ENCODE data around the gene SMPD4.
"Not testable (repeated sequence)": the region's sequence is repeated elsewhere in the genome, so short reads cannot be mapped to it uniquely, and the experiment has no call there.

SMPD4 gene, protein sequence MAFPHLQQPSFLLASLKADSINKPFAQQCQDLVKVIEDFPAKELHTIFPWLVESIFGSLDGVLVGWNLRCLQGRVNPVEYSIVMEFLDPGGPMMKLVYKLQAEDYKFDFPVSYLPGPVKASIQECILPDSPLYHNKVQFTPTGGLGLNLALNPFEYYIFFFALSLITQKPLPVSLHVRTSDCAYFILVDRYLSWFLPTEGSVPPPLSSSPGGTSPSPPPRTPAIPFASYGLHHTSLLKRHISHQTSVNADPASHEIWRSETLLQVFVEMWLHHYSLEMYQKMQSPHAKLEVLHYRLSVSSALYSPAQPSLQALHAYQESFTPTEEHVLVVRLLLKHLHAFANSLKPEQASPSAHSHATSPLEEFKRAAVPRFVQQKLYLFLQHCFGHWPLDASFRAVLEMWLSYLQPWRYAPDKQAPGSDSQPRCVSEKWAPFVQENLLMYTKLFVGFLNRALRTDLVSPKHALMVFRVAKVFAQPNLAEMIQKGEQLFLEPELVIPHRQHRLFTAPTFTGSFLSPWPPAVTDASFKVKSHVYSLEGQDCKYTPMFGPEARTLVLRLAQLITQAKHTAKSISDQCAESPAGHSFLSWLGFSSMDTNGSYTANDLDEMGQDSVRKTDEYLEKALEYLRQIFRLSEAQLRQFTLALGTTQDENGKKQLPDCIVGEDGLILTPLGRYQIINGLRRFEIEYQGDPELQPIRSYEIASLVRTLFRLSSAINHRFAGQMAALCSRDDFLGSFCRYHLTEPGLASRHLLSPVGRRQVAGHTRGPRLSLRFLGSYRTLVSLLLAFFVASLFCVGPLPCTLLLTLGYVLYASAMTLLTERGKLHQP

DNA sequence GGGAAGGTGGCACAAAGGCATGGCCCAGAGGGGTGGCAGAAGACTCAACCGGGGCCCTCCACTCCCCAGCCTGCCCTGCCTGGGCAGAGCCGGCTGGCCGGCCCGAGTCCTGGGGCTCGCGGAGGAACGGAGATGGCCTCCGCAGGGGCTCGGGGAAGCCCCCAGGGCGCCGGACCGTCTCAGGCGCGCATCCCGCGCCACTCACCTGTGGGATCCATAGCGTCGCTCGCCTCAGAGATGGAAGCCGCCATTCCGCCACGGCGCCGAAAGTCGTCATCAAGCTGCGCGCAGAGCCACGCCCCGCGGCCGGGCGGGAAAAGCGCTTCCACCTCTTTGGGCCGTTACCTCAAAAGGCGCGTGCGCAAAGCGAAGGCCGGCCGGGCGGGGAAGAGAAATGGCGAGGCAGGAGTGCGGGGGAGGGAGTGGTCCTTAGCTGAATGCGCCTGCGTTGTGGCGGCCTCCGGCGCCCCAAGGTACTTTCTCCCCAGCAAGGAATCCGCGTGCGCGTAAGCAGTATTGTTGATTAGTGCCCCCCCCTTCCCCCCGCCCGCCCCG lies at the start of gene SMPD4:
TSS of gene SMPD4 (minus strand) at position 278 of the 555 bp plus-strand sequence. CDS start 5,010 bp downstream, outside the sequence.
- peak; percentile 97 to 98 for DNase-seq

DNA sequence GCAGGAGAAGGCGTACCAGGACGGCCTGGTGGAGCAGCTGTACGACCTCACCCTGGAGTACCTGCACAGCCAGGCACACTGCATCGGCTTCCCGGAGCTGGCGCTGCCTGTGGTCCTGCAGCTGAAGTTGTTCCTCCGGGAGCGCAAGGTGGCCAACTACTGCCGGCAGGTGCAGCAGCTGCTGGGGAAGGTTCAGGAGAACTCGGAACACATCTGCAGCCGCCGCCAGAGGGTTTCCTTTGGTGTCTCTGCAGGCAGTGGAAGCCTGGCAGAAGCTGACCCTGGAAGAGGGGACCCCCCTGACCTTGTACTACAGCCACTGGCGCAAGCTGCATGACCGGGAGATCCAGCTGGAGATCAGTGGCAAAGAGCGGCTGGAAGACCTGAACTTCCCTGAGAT lies 49.5 kb upstream of the SMPD4 start:
- not testable (repeated sequence) for DNase-seq

DNA sequence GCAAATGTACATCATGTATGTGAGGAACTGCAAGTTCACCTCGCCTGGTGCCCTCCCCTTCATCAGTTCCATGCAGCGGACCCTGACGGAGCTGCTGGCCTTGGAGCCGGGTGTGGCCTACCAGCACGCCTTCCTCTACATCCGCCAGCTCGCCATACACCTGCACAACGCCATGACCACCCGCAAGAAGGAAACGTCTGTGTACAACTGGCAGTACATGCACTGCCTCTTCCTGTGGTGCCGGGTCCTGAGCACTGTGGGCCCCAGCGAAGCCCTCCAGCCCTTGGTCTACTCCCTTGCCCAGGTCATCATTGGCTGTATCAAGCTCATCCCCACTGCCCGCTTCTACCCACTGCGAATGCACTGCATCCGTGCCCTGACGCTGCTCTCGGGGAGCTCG lies 49.0 kb upstream of the SMPD4 start:
- not testable (repeated sequence) for DNase-seq

DNA sequence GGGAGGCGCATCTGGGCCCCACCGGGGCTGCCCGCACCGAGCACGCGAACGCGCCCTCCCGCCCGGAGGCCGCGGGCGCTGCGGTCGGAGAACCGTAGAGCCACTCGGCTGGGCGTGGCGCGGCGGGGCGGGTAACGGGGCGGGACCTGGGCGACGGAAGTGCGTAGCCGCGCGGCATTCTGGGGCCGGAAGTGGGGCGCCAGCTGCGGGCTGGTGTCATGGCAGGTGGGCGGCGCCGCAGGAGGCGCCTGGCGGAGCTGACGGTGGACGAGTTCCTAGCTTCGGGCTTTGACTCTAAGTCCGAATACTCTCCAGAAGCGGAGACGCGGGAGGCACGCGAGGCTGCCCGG lies 47.7 kb upstream of the SMPD4 start:
- peak in 1 of 2 donors; percentile 41 for DNase-seq

DNA sequence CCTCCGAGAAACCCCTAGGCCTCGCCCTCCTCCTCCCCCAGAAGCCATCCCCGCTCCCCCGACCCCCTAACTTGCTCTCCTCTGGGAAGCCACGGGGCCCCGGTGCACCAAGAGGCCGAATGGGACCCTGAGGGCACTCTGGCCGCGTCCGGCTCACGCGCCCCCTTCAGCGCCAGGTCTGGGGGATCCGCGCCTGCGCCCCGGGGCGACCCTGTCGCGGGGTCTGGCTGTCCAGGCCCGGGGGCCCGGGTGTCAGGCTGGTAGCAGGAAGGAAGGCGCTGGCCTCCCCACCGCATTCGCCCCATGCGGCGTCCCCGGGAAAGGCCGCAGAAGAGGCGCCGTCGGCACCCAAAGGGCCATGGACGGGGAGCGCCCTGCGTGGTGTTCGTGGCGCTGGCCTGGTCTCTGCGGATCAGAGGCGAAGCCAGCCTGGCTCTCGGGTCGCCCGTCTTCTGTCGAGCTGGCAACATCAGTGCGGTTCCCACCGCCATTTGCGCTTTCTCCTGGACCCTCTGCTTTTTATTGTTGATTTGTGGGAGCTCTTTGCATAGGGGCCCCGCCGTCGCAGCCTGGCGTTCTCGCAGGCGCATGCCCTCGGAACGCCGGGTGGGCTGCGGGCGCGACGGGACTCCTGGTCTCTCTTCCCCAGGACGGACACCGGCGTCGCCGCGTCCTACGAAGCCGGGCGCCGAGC lies 47.2 kb upstream of the SMPD4 start:
- not testable (repeated sequence) for DNase-seq

DNA sequence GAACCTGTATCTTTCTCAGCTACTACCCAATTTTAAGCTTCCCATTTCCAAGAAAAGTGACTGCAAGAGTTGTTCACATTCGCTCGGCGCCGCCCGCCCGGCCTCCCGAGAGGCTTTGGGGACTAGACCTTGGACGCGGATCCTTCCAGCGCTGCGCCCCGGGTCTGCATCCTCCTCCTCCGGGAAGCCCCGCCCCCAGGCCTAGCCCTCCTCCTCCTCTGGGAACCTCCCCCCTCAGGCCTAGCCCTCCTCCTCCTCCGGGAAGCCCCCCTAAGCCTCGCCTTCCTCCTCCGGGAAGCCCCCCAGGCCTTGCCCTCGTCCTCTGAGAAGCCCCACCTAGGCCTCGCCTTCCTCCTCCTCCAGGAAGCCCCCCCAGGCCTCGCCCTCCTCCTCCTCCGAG lies 46.6 kb upstream of the SMPD4 start:
- DNase-seq = not testable (repeated sequence)

DNA sequence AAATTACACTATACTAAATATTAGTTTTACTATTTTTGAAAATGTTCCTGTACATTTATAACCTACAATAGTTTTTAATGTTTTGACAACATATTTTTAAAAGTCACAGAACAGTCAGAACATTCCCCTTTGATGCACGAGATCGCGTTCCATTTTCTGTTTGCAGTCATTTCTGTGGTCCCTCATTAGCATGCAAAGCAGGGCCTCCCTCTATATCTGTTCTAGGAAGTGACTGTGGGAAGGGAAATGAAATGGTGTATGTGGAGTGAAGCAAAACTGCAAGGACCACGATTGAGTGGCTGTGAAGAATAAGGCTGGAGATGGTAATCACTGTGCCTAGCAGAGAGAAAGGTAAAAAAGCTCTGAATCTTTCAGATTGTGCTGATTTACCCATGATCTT lies 41.1 kb upstream of the SMPD4 start:
- DNase-seq = not testable (repeated sequence)

DNA sequence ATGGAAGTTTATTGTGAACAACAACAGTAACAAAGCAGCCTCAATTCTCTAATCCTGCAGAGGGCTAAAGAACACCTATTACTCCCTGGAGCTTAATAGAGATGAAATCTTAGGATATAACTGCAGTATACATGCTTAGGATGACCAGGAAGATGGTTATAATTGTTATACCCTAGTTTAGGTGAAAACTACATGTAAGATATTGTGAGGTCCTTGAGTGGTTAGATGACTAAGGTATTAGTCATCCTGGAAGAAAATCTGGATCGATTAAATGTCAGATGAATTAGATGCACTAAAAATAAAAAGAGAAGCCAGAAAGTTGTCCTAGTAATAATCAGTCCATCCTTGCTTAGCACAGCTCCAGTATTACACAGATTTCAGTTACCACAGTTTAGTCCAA lies 39.1 kb upstream of the SMPD4 start:
- not testable (repeated sequence) for DNase-seq

DNA sequence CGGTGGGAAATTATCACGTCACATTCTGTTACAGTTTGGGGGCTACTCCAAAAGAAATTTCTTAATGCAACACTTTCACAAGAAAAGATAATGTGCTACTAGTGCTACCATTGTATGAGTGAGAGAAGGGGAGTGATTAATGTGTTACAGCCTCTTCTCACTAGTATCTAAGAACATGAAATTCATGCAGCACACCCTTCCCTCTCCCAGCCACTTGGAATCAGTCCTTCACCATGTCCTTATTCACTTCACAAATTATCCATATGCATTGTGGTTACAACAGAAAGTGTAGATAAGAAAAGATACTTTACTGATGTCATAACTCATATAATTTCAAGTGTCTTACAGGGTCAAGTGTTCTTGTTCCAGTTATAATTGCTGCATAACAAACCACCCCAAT lies 37.7 kb upstream of the SMPD4 start:
- not testable (repeated sequence) for DNase-seq

DNA sequence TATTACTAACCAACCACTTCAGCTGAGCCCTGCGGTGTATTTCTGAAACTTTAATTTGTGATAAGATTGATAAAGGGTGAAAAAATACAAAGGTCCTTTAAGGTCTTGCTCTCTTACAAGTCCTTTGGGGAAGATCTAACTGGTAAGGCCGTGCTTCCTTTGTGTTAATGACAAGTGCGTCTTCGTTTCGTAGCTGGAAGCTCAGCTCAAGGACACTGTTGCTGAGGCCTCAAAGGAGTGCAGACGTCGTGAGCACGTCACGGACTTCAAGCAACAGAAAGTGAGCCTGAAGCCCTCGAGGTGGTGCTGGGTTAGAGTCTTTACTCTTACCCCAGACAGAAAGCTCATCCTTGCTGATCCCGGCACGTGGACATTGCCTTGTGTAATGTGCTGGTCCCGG lies 25.6 kb upstream of the SMPD4 start:
- DNase-seq = not testable (repeated sequence)

DNA sequence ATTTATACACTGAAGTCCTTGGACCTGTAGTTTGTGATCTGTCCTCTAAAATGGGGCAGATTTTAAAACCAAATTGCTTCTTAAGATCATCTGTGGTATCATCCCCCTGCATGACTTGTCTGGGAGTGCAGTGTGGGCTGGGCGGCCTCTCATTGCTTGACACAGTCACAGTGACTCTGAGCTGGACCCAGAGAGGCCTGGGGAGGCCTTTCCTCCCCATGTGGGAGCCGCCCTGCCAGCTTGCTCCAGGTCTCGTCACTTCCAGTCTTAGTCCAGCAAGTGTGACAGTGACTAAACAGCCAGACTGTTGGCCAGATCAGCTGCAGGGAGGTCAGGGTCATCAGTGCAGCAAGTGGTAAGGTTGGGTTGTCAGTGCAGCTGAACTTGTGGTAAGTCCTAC lies 21.7 kb upstream of the SMPD4 start:
- not testable (repeated sequence) for DNase-seq

DNA sequence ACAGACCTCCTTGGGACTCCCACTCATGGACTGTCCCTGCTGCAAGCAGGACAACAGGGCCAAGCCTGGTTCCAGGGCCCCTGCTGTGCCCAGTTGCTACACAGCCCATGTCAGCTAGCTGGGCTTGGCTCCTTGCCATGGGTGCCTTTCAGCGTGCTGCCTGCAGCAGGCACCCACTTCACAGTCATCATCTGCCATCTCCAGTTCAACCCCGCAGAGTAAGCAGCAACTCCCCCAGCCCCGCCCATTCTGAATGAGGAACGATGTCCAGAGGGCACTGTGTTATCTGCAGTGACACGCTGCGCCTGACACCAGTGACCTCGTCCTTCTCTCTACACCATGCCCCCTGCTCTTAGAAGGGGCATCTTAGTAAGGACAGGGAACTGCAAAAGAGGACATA lies 21.1 kb upstream of the SMPD4 start:
- DNase-seq = not testable (repeated sequence)

DNA sequence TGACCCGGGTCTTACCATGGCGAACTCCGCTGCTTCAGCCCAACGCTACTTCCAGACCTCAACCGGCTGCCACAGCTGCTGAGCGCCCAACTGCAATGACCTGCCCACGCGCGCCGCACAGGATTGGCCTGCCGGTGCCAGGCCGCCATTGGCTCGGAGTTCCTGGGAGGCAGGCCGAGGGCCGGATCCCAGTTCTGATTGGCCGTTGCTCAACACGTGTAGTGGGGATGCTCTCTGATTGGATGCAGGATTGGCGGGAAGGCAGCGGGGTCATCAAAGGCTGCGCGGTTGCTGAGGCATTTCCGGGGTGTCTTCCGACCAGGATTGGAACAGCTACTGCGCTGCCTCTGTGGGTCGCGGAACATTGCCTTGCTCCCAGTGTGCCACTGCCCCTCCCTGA lies 16.9 kb upstream of the SMPD4 start, which contains the start of gene TUBA3E:
TSS of gene TUBA3E (minus strand) at position 97 of the 400 bp plus-strand sequence. CDS start at position 18, 79 bp downstream.
- no peak for DNase-seq

DNA sequence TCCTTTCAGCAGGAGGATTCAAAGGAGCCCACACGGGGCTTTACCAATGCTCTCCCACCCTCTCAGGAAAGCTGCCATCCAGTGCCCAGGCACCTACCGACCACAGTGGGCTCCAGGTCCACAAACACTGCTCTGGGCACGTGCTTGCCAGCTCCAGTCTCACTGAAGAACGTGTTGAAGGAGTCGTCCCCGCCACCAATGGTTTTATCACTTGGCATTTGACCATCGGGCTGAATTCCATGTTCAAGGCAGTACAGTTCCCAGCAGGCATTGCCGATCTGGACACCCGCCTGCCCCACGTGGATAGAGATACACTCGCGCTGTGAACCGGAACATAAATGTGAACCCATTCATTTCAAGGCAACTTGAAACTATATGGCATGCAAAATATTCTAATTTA lies 14.7 kb upstream of the SMPD4 start:
- not testable (repeated sequence) for DNase-seq

DNA sequence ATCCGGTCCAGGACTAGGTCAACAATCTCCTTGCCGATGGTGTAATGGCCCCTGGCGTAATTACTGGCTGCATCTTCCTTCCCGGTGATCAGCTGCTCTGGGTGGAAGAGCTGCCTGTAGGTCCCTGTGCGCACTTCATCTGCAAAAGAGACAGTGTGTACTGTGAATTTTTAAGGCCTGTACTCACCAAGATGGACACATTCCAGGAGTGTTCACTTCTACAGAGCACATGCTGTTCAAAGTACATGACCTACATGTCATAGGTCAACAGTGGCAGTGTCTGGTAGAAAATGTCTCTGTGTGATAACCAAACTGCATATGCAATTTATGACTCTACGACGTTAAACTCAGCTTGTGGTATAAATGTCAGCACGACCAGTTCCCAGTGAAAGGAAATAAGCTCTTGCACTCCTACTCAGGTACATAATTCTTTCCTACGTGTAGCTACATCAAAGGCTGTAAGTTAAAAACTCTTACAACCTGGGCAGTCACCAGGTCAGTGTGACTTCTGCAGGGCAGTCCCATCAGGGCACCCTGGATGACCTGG lies 13.8 kb upstream of the SMPD4 start:
- not testable (repeated sequence) for DNase-seq

DNA sequence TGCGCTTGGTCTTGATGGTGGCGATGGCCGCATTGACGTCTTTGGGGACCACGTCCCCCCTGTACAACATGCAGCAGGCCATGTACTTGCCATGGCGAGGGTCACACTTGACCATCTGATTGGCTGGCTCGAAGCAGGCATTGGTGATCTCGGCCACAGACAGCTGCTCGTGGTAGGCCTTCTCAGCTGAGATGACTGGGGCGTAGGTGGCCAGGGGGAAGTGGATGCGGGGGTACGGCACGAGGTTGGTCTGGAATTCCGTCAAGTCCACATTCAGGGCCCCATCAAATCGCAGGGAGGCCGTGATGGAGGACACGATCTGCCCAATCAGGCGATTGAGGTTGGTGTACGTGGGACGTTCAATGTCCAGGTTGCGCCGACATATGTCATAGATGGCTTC lies 12.4 kb upstream of the SMPD4 start:
- DNase-seq = not testable (repeated sequence)

DNA sequence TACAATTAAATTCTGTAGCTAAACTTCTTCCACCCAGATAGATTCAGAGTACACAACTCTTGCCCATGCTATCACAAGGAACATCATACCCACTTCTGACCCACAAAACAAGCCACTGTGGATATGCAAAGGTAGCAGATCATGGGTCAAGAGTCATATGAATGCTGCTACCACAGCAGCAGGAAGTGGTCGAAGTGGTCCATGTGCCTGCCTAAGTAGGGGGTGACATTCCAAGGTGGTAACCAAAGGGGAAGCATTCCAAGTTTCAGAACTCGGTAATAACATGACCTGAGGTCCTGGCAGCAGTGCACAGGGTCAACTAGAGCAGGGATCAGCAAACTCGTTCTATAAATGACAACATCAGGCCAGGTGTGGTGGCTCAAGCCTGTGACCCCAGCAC lies 11.0 kb upstream of the SMPD4 start:
- not testable (repeated sequence) for DNase-seq

DNA sequence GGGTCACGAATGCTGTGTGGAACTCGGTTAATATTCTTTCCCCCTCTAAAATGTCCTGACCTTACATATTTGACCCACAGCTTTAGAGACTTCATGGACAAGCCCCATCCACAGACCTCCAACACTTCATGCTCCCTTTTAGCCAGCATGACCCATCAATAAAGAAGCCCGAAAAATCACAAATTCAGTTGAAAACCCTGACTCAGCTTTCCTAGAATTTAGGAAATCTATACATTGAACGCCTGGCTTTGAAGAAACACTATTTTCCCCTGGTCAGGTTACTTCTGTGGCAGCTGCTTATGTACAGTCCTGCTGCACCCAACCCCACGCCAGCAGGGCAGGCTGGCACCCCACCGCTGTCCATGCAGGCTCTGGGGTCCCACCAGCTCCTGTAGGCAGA lies 9.9 kb upstream of the SMPD4 start:
- DNase-seq = not testable (repeated sequence)

DNA sequence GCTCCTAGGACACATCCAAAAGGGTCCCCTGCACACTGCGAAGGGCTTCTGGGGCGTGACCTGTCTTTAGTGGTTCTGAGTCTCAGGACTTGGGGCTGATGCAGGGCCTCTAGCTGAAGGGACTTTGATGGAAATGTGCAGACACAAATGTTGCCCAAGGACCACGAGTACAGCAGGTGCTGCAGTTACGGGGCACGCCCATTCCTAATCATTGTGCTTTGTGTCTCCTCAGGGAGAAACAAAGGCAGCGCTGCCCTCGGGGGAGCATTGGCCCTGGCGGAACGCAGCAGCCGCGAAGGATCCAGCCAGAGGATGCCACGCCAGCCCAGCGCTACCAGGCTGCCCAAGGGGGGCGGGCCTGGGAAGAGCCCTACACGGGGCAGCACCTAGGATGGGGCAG lies 8.8 kb upstream of the SMPD4 start:
- no peak for DNase-seq

DNA sequence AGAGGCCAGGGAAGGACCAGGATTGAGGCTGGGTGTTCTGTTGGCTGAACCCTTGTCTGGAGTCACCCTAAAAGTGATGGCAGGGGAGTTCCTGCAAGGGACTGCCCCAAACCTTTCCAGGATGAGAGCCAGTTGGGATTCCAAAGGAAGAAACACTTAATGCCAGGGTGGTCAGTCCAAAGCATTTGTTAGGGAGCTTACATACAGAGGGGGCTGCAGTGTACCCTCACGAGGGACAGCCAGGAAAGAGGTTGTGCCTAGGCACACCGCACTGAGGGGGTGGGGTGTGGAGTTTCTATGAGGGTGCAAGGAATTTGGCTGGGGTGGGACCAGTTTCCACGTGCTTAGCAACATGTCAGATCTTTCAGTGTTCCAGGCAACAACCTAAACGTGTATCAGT lies 7.6 kb upstream of the SMPD4 start:
- not testable (repeated sequence) for DNase-seq

DNA sequence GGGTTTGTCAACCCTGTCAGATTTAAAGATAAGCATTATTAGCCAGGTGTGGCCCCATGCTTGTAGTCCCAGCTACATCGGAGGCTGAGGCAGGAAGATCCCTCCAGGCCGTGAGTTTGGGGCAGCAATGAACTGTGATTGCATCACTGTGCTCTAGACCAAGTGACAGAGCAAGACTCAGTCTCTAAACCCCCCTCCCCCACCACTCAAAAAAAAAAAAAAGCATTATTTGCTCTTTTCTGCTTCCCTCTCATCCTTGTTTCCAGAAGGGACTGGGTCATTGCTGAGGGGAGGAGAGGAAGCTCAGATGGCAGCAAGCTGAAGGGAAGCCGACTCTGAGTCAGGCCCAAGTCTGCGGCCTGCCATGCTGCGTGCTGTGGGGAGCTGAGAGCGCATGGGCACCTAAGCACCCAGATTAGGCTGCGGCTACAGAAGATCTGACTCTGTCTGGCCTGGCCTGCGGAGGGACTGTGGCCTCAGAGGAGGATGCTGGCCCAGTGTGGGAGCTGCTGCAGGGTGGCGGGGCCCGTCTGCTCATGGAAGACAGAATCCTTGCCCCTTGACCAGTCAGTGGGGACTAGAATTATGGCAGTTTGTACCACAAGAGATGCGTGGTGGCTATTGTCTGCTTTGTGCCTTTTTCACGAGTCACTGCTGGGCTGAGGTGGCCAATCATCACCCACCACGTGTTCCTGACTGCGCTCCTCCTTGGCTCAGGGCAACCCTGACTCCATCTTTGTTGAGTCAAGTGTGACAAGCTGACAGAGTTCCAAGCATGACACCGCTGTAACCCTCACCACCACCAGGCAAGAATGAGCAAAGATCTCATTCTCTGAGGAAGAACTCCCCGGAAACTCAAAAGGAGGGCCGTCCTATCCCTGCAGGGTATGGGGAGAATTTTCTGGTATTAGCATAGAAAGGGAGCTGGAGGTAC lies 6.7 kb upstream of the SMPD4 start:
- DNase-seq = not testable (repeated sequence)
